Activated T-cell treated with anti-CD3 and anti-CD28 coated beads, Interleukin-2, amount 50 U/mL, for 1 hour (primary cell): ENCODE data around the gene CNIH1.

Experiments used
- DNase-seq: peaks from one replicate; pipeline ENCODE4 v3.0.0-alpha.2; 2020

Gene CNIH1

DNA sequence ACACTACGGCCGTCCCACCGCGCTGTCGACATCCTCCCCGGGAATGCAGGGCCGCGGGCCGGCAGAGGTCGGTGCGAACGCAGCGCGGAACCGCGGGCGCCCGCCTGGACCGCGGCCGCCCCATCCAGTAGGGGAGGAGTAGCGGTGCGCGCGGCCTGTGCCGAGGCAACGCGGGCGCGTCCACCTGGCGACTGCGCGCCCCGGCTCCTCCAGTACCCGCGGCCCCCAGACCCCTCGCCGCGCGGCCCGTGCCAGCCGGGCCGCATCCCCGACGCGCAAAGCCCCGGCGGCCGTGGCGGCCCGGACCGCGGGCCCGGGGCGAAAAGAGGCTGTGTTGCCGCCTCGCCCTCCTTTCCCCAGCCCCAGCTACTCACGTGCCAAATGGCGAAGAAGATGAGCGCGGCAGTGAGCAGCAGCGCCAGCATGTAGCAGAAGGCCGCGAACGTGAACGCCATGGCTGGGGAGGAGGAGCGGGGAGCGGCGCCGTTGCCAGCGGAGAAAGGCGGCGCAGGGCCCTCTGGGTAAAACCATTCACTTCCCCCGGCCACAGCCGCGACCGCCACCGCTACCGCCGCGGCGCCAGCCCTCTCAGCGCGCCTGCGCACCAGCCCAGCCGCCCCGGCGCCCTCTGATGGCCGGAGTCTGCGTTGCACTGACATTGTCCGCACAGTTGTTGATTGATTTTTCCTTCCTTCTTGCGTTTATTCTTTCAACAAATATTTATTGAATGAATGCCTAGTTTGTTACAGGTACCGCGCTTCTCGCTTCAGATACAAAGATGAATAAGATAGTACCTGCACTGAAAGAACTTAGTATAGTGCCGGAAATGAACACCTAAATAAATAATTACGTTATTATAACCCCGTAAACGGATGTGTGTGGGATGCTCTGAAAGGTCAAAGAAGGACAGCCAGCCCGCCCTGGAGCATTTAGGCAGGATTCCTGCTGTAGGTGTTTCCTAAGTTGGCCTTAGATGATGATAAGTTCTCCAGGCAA lies at the start of gene CNIH1:
Gene CNIH1 (minus strand): TSS at position 502 of the 996 bp plus-strand sequence. CDS start 47 bp downstream, at position 455.
- DNase-seq: peak; percentile 98

- DNase-seq: no peak
Measured at GRCh38 chr14:54490445-54491175, 49.4 kb upstream of the CNIH1 start.

GRCh38 chr14:54489731-54490444 lies 48.7 kb upstream of the CNIH1 start:
- DNase-seq: no peak

GRCh38 chr14:54489318-54489683 lies 48.1 kb upstream of the CNIH1 start:
- DNase-seq: no peak

DNA sequence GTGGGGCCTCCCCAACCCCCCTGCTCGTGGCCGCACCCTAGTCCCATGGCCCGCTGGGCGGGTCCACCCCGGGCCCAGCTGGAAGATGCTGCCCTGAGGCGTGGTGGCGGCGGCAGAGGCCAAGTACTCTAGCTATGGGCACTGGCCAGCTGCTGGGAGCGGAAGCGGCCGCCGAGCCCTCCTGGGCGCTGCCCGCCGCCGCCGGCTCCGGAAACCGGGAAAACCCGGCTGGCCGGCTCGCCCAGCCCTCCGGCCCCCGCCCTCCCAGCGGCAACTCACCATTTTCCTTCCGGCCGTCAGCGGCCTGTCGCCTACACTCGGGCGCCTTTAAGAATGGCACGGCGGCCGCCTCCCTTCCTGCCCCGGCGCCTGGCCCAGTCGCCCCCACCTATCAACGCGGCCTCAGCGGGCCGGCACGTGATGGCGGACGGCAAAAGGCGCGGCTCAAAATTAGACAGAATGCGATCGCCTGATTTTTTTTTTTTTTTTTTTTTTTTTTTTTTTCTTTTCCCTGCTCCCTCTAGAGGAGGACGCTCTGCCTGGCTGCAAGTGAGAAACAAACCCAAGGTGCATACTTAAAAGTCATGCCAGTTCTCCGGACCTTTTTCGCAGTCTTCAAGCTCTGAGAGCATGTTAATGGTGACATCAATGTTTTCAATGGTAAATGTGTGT lies 47.6 kb upstream of the CNIH1 start, which contains the start of gene GMFB:
Gene GMFB (minus strand): TSS at position 335 of the 672 bp plus-strand sequence. CDS start 53 bp downstream, at position 282.
- peak; percentile 89 for DNase-seq

DNA sequence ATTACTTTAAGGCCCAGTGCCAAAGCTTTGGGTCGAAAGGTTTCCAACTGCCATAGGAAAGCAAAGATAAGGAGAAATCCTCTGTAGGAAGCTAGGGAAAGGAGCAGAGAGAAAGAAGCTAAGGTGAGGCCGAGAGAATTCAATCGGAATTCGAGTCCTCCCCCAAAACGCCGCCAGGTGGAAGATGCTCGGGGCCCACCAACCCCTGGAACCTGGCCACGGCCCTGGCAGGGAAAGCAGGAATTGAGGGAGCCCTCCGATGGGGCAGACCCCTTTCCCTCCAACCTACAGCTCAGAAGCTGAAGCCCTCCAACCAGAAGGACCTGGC lies 47.1 kb upstream of the CNIH1 start:
- DNase-seq: no peak

DNA sequence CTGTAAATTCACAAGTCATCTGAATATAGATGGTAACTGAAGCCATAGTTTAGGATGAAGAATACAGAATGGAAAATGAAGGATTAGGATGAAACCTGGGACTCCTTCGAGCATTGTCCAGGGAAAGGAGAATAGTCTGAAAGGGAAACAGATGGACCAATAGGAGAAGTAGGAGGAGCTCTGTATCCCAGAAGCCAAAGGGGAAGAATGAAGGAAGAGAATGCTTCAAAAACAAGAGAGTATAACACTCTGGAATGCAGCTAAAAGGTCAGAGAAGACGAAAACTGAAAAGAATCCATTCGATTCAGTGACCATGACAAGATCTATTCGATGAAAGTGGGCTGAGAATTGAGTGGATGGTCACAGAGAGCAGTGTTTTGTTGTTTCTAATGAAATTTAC lies 46.6 kb upstream of the CNIH1 start:
- no peak for DNase-seq

DNA sequence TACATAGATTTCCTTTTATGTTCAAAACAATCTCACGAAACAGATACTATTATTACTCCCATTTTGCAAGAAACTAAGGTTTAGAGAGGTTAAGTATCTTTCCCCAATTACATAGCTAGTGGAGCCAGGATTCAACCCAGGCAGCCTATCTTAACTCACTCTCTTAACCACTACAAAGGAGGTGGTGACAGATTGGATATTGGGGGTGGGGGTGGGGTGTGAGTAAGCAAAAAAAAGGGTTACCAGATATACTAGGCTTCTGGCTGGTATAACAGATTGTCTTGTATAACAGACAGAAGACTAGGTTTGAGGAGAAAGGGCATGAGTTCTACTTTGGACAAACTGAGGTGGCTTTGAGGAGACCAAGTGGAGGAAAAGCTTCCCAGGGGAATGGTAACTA lies 45.5 kb upstream of the CNIH1 start:
- no peak for DNase-seq

DNA sequence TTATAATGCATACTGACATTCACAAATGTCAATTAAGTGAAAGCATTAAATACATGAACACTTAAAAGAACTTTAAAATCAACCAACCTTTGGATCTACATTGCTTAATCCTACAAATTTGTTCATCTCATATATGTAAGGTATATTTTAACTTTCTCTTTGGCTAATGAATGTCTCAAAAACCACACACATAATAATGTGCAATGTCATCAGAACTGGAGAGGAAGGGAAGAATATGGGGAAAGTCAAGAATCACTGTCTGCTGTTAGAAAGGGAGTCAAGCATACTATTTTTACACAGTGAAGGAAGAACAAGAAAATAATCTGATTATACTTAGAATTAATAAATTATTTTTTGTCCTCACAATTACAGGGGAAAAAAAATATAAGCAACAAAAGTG lies 42.7 kb upstream of the CNIH1 start:
- no peak for DNase-seq

- DNase-seq: no peak
Measured at GRCh38 chr14:54483073-54483745, 42.0 kb upstream of the CNIH1 start.

GRCh38 chr14:54481695-54482094 lies 40.5 kb upstream of the CNIH1 start:
- DNase-seq: no peak

DNA sequence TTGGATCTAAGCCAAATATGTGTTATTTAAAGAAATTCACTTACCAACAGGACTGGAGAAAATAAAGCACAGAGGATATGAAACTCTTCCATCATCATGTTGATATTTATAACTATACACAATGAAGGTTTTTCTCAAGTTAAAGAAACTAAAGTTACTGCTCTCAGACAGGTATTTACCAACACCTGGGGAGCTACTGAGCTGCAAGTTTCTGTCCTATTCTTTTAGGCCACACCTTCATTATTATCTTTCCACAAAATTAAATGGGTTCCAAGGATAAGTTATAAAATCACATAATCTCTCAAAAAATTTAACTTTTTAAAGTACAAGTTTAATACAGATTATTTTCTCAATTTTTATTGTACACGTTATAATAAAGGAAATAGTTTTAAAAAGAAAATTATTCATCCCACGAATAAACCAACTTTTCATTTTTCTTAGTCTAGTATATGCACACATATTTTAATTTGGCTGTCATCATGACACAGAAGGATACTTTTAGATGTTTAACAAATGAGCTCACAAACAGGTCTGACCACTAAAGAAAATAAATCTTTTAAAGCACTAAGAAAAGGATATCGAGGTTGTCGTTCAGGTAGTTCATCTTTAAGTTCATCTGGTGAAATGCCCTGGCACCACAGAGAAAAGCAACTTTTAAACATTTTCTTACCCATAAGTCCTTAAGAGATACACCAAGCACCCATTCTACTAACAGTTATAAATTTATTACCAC lies 39.8 kb upstream of the CNIH1 start:
- no peak for DNase-seq

DNA sequence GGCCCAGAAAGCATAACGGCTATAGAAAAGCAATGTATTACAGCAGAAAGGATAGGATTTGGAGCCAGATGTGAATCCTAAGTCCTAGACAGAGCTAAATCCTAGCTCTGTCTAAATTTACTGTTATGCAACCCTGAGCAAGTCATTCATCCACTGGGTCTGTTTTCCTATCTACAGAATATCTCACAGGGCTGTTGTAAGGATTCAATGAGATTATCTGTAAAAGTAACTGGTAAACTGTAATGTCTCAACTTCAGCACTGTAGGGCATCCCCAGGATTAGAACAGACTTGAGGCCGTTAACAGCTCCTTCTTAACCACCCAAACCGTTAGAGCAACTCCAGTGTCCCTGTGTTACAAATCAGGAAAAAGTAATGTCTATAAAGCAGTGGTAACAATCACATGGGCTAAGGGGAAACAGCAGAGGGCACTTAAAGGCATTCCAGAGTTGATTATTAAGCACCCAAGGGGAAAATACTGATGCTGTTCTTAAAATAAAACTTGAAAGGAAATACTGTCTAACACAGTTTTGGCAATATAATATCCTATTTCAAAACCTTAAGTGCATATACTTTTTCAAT lies 37.6 kb upstream of the CNIH1 start:
- no peak for DNase-seq

- DNase-seq: no peak
Measured at GRCh38 chr14:54475911-54476310, 34.7 kb upstream of the CNIH1 start.

GRCh38 chr14:54475187-54475899 lies 34.2 kb upstream of the CNIH1 start:
- no peak for DNase-seq

GRCh38 chr14:54474232-54474793 lies 33.1 kb upstream of the CNIH1 start:
- no peak for DNase-seq

GRCh38 chr14:54472315-54472714 lies 31.1 kb upstream of the CNIH1 start:
- no peak for DNase-seq

DNA sequence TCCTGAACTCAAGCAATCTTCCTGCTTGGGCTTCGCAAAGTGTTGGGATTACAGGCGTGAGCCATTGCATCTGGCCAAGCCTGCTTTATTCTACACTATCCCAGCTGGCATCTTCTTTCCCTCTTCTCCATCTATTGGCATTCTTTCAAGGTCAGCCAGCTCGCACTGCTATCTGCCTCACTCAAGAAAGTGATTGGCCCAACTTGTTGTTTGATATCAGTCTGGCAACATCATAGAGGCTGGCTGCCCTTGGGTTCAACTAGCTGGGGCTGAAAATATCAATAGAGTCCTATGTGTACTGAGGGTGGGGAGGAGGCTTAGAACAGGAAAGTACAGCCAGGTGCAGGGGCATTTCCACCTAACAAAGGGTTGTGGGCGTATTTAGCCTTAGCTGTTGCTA lies 30.5 kb upstream of the CNIH1 start:
- no peak for DNase-seq

DNA sequence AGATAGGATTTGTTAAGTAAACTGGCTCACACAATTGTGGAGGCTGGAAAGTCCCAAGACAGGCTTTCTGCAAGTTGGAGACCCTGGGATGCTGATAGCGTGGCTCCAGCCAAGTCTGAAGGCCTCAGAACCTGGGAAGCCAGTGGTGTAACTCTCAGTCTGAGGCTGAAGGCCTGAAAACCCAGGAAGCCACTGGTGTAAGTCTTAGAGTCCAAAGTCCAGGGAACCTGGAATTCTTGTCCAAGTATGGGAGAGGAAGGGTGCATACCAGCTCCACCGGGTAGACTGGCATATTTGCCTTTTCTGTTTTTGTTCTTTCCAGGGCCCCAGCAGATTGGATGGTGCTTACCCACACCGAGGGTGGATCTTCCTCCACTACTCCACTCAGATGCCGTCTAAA lies 29.5 kb upstream of the CNIH1 start:
- no peak for DNase-seq

- DNase-seq: no peak
Measured at GRCh38 chr14:54467280-54467679, 26.1 kb upstream of the CNIH1 start.
